Non-pigmented ciliary epithelial cell (primary cell): ENCODE data around the gene MS4A4A.
"Not testable (repeated sequence)": the region's sequence is repeated elsewhere in the genome, so short reads cannot be mapped to it uniquely, and the experiment has no call there.

Experiments
- DNase-seq: peaks from one replicate; pipeline ENCODE4 v3.0.0-alpha.2; 2010; ENCODE audit warnings: low read depth

The MS4A4A gene

GRCh38 chr11:60280412-60280811, at the start of gene MS4A4A:
Gene MS4A4A, plus strand, starts transcription at chr11:60280666. Its CDS starts 10 bp downstream, at chr11:60280676.
- no peak for DNase-seq

- DNase-seq = no peak
These were observed 49.8 kb upstream of the MS4A4A start for GRCh38 chr11:60230681-60231080.

- DNase-seq = no peak
These were observed 45.1 kb upstream of the MS4A4A start for GRCh38 chr11:60235321-60235720.

GRCh38 chr11:60240662-60241061, 39.8 kb upstream of the MS4A4A start:
- DNase-seq = no peak

GRCh38 chr11:60241786-60242185, 38.7 kb upstream of the MS4A4A start:
- no peak for DNase-seq

GRCh38 chr11:60242740-60243239, 37.7 kb upstream of the MS4A4A start, which contains the start of gene MS4A4E:
Gene MS4A4E, minus strand, starts transcription at chr11:60243137. Its CDS starts 13,082 bp downstream, at chr11:60230055.
- no peak for DNase-seq

GRCh38 chr11:60251485-60252212, 28.8 kb upstream of the MS4A4A start:
- peak; percentile 2 for DNase-seq

GRCh38 chr11:60252213-60253108, 28.0 kb upstream of the MS4A4A start:
- no peak for DNase-seq

- no peak for DNase-seq
These were observed 22.3 kb upstream of the MS4A4A start for GRCh38 chr11:60257956-60258722.

GRCh38 chr11:60261014-60261413, 19.5 kb upstream of the MS4A4A start:
- DNase-seq = no peak

GRCh38 chr11:60263402-60263801, 17.1 kb upstream of the MS4A4A start:
- no peak for DNase-seq

- no peak for DNase-seq
These were observed 15.8 kb upstream of the MS4A4A start for GRCh38 chr11:60264644-60265043.

GRCh38 chr11:60265373-60266214, 14.9 kb upstream of the MS4A4A start:
- DNase-seq = no peak

GRCh38 chr11:60274416-60274815, 6.0 kb upstream of the MS4A4A start:
- DNase-seq = no peak

- no peak for DNase-seq
These were observed 1.0 kb downstream of the MS4A4A start for GRCh38 chr11:60281485-60281884.

GRCh38 chr11:60282286-60282685, 1.8 kb downstream of the MS4A4A start:
- DNase-seq = no peak

GRCh38 chr11:60285411-60286126, 5.1 kb downstream of the MS4A4A start:
- not testable (repeated sequence) for DNase-seq

- DNase-seq = no peak
These were observed 8.1 kb downstream of the MS4A4A start for GRCh38 chr11:60288531-60288930.

- no peak for DNase-seq
These were observed 11.7 kb downstream of the MS4A4A start for GRCh38 chr11:60292145-60292544.

- DNase-seq = no peak
These were observed 20.7 kb downstream of the MS4A4A start for GRCh38 chr11:60301178-60301577.
